HepG2 (cell line): ENCODE measurements around the gene SRRM2. TPM values are rescaled to one million over a fixed set of nuclear protein-coding genes. Genes with fewer than 3 reads are reported as not detected.

Experiments used
- CENPX ChIP-seq: sonication (generic); formaldehyde crosslinking; IDR thresholded peaks from 2 replicates; pipeline ENCODE4 v1.9.0; 2021; ENCODE audit warnings: mild to moderate bottlenecking, missing genetic modification reagents, moderate library complexity
- GTF2F1 ChIP-seq: fragments of 150-350 bp; IDR thresholded peaks from 2 replicates; pipeline ENCODE4 v1.6.1; 2014; ENCODE audit warnings: low read length
- KMT2A ChIP-seq: sonication (generic); formaldehyde crosslinking; IDR thresholded peaks from 2 replicates; pipeline ENCODE4 v1.4.0; 2020; ENCODE audit warnings: missing genetic modification reagents
- PHB2 ChIP-seq: fragments of 450-650 bp; IDR thresholded peaks from 2 replicates; pipeline ENCODE4 v1.6.1; 2018; ENCODE audit not compliant: partially characterized antibody
- SKI ChIP-seq: fragments of 450-650 bp; IDR thresholded peaks from one replicate; pipeline ENCODE4 v1.6.1; 2018; ENCODE audit warnings: mild to moderate bottlenecking; ENCODE audit not compliant: partially characterized antibody
- SP2 ChIP-seq: sonication (generic); formaldehyde crosslinking; IDR thresholded peaks from 2 replicates; pipeline ENCODE4 v1.5.1; 2020; ENCODE audit warnings: mild to moderate bottlenecking, missing genetic modification reagents
- SP4 ChIP-seq: sonication (generic); formaldehyde crosslinking; IDR thresholded peaks from 2 replicates; pipeline ENCODE4 v1.8.1; 2023; ENCODE audit warnings: mild to moderate bottlenecking, missing genetic modification reagents
- ZNF256 ChIP-seq: sonication (generic); formaldehyde crosslinking; conservative IDR thresholded peaks from 2 replicates; pipeline ENCODE4 v1.4.0; 2020; ENCODE audit warnings: missing genetic modification reagents
- ZNF33A ChIP-seq: sonication (generic); formaldehyde crosslinking; IDR thresholded peaks from 2 replicates; pipeline ENCODE4 v1.5.1; 2020; ENCODE audit warnings: missing genetic modification reagents, mild to moderate bottlenecking, moderate library complexity, borderline replicate concordance
- ZNF350 ChIP-seq: sonication (generic); formaldehyde crosslinking; IDR thresholded peaks from 2 replicates; pipeline ENCODE4 v1.4.0; 2020; ENCODE audit warnings: mild to moderate bottlenecking, low read depth, missing genetic modification reagents, borderline replicate concordance
- ZNF407 ChIP-seq: sonication (generic); formaldehyde crosslinking; IDR thresholded peaks from one replicate; pipeline ENCODE4 v1.5.1; 2020; ENCODE audit warnings: mild to moderate bottlenecking, missing genetic modification reagents; ENCODE audit errors: not compliant biosample characterization
- ZNF446 ChIP-seq: sonication (generic); formaldehyde crosslinking; IDR thresholded peaks from 2 replicates; pipeline ENCODE4 v1.5.0; 2020; ENCODE audit warnings: mild to moderate bottlenecking, missing genetic modification reagents
- ZNF891 ChIP-seq: sonication (generic); formaldehyde crosslinking; IDR thresholded peaks from 2 replicates; pipeline ENCODE4 v1.5.0; 2020; ENCODE audit warnings: mild to moderate bottlenecking, missing genetic modification reagents
- ZSCAN5A ChIP-seq: sonication (generic); formaldehyde crosslinking; IDR thresholded peaks from 2 replicates; pipeline ENCODE4 v1.8.0; 2022; ENCODE audit warnings: mild to moderate bottlenecking, missing genetic modification reagents, borderline replicate concordance
- polyA plus RNA-seq, 8 experiments: library from polyadenylated mRNA; depleted of rRNA in 3 of 8; stranded (reverse) in 7 of 8; unstranded in 1 of 8; fragments of >200 nt; fragmentation: Illumina TruSeq in 4 of 8; extraction: Trizol in 4 of 8; gene quantifications; 2 replicates each; pipeline versions ENCODE4 v1.2.1 to v1.2.3, GENCODE V29; 2011 to 2016; ENCODE audit warnings: low read depth in 4 of 8, missing spikeins in 1 of 8, mixed read lengths in 1 of 8; ENCODE audit not compliant: insufficient read depth in 1 of 8
- total RNA-seq, 5 experiments: library from RNA; depleted of rRNA; stranded (reverse); fragments of >200 nt; fragmentation: Illumina TruSeq; extraction: Trizol; gene quantifications; 2 replicates each; pipeline ENCODE4 v1.2.3, GENCODE V29; 2016; ENCODE audit warnings: low read depth in 1 of 5
- TF ChIP-seq, protein P1 (sequence below): sonication (generic); formaldehyde crosslinking; IDR thresholded peaks from 2 replicates; pipeline ENCODE4 v1.5.0; 2020; ENCODE audit warnings: mild to moderate bottlenecking, missing genetic modification reagents, borderline replicate concordance

Gene SRRM2
- total and polyA plus RNA-seq, 2 of the 13 experiments (the other 11 are each of a cell fraction or from before 2014, with no cell fraction given) = 50.4 to 112 TPM

DNA sequence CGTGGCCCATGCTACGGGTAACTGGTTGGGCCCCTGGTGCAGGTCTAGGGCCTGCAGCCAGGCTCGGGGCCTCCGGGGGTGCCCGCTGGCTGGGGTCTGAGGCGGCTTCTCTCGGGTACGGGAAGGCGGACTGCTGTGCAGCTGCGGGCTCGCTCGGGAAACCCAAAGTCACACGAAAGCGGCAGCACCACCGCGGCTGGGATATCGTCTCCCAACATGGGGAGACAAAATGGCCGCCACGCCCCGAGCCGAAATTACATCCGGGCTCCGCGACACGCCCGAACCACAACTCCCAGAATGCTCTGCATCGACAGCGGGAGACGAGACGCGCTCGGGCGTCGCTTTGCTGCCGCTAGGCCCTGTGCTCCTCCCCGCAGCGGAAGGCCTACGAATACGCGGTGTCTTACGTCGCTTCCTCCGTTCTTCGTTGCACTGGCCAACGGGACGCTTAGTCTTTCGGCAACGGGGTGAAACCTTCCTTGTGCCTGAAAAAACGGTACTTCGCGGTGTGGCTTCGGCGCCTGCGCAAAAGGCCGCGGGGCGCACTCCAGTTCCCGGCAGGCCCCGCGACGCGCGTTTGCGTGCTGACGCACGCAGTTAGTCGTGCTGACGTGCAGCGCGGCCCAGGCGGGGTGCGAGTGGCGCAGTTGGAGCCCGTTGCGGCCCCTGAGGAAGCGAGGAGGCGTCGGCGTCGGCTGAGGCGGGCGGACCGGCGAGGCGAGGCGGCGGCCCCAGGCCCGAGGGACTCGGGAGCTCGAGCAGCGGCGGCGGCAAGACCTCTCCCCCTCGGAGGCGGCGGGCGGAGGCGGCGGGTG is at the start of gene SRRM2 (continued):
- TF ChIP-seq ZNF891 (CRISPR knock-in tag) = peak; percentile 95
- TF ChIP-seq KMT2A = 0 out of 2 replicates have a peak, but pooled peaks have one; percentile 31
- TF ChIP-seq GTF2F1 = no peak
- peak; percentile 92; the same call in 1 of the 2 replicates for TF ChIP-seq ZNF33A (CRISPR knock-in tag)
- no peak for TF ChIP-seq PHB2
- TF ChIP-seq CENPX (CRISPR knock-in tag) = no peak
- TF ChIP-seq, protein P1, sequence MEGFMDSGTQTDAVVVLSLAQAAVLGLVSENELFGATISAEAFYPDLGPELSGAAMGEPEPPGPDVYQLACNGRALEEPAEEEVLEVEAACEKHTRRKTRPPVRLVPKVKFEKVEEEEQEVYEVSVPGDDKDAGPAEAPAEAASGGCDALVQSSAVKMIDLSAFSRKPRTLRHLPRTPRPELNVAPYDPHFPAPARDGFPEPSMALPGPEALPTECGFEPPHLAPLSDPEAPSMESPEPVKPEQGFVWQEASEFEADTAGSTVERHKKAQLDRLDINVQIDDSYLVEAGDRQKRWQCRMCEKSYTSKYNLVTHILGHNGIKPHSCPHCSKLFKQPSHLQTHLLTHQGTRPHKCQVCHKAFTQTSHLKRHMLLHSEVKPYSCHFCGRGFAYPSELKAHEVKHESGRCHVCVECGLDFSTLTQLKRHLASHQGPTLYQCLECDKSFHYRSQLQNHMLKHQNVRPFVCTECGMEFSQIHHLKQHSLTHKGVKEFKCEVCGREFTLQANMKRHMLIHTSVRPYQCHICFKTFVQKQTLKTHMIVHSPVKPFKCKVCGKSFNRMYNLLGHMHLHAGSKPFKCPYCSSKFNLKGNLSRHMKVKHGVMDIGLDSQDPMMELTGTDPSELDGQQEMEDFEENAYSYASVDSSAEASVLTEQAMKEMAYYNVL = peak; percentile 29; the same call in 1 of the 2 replicates
- TF ChIP-seq ZNF446 (CRISPR knock-in tag) = 0 out of 2 replicates have a peak, but pooled peaks have one; percentile 43
- TF ChIP-seq SP2 (CRISPR knock-in tag) = peak; percentile 7; the same call in 1 of the 2 replicates
- peak; percentile 81 for TF ChIP-seq ZNF350 (CRISPR knock-in tag)
- no peak for TF ChIP-seq SKI
- peak; percentile 11; the same call in 1 of the 2 replicates for TF ChIP-seq ZNF256 (CRISPR knock-in tag)
- peak; percentile 68 for TF ChIP-seq SP4
- peak; percentile 47 for TF ChIP-seq ZNF407 (CRISPR knock-in tag)
- no peak for TF ChIP-seq ZSCAN5A (CRISPR knock-in tag)
